ENCODE results near the gene ZNF705A.
"Not testable (repeated sequence)": the region's sequence is repeated elsewhere in the genome, so short reads cannot be mapped to it uniquely, and the experiment has no call there.

ZNF705A gene

DNA sequence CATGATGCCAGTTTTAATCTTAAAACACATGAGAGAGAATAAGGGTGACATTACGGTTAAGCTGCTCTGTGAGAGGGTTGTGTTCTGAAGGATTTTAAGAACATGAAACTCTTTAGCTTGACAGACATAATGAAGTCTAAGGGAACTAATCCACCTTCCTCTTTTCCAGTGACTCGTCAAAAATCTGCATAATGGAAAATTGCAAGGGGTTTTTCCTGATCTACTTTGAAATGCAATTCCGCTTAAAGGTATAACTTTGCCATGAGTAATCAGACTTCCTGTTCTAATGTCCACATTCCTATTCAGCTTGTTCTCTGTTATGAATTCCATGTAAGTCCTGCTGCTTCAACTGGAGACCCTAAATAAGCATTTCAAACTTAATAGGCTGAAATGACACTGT, at the start of gene ZNF705A:
TSS of gene ZNF705A (plus strand) at position 171 of the 400 bp plus-strand sequence. CDS start 15,611 bp downstream, outside the sequence.
- DNase-seq, result no peak

DNA sequence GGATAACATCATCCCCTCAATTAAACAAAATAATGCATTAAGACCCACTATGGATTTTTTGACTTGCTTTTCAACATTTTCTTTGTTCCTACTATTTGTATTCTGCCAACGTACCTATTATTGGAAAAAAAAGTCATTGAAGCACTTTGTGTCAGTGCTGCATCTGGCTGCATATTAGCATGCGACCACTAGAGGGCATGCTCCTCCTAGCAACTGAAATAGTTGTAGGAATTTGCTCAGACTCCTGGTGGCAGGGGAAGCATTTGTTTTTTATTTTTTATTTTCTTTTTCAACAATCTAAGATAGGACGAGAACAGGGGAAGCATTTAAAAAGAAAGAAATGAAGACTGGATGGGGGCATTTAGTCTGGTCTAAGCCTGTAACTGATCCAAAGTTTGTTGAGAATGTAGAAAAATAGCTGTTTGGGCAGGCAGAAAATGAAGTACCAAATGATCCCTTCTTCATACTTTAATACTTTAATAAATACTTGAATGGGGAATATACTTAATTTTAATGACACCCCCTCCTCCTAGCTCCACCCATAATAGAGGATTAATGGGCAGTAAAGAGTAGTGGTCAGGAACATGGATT, 47.9 kb upstream of the ZNF705A start:
- peak; percentile 81 for DNase-seq

DNA sequence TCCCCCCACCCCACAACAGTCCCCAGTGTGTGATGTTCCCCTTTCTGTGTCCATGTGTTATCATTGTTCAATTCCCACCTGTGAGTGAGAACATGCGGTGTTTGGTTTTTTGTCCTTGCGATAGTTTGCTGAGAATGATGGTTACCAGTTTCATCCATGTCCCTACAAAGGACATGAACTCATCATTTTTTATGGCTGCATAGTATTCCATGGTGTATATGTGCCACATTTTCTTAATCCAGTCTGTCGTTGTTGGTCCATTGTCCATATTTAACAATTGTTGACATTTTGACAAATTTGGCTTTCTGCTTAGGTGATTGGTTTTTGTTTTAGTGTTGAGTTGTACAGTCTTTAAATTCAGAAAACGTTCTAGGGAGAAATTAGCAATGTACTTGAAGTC, 43.7 kb upstream of the ZNF705A start:
- not testable (repeated sequence) for DNase-seq

DNA sequence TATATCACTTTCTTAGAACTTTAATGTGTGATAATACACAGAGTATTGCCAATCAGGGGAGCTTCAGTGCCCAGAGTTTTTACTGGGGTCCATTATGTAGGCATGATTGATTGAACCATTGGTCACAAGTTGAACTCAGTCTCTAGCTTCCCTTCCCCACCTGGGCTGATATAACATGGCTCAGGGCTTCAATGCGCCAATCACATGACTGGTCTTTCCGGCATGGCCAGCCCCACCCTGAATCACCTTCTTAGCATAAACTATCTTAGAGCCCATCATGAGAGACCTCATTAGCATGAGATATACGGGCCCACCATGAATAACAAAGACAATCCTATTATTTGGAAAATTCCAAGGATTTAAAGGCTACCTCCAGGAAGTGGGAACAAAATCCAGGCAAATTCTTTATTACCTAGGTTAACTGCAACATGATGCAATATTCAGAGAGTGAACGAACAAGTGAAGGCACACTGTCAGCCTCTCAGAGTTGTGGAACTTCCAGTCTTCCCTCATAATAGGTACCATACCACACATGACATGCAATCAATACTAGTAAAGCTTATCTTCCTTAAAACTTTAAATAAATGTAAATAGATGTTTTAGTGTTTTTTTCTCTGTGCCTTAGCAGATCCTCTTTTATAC, 36.6 kb upstream of the ZNF705A start:
- DNase-seq, result no peak

DNA sequence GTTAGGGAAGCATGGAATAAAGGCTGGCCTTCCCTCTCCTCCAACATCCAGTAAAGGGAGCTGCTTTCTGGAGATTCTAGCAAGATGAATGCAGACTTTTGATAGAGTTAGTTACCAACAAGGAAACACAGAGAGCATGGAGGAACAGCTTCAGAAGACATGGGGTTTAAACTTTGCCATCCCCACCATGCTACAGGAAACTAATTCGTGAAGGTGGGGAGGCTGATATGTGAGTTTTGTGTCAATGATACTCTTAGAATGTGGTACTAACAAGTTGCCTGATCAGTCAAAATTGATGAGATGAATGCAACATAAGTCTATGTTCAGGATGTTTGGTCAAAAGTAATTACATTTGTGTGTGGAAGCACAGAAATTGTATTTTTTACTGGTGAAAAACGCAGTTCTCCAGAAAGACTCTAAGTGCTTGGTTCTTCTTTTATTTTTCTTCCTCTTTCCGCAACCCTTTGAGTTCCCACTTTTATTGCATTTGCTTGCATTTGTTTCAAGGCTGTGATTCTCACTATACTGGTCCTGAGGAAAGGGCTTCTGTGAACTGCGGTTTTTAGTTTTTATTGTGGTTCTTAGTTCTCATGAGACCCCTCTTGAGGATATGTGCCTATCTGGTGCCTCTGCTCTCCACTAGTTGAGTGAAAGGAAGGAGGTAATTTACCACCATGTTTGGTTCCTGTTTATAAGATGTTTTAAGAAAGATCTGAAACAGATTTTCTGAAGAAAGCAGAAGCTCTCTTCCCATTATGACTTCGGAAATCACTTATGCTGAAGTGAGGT, 33.5 kb upstream of the ZNF705A start, which contains the start of gene CLEC4A:
TSS of gene CLEC4A (plus strand) at position 494 of the 789 bp plus-strand sequence. CDS start at position 756, 262 bp downstream.
- DNase-seq, result no peak

- no peak for DNase-seq
Measured at GRCh38 chr12:8127138-8127537, 29.7 kb upstream of the ZNF705A start.

- not testable (repeated sequence) for DNase-seq
Measured at GRCh38 chr12:8133636-8134397, 23.0 kb upstream of the ZNF705A start.

DNA sequence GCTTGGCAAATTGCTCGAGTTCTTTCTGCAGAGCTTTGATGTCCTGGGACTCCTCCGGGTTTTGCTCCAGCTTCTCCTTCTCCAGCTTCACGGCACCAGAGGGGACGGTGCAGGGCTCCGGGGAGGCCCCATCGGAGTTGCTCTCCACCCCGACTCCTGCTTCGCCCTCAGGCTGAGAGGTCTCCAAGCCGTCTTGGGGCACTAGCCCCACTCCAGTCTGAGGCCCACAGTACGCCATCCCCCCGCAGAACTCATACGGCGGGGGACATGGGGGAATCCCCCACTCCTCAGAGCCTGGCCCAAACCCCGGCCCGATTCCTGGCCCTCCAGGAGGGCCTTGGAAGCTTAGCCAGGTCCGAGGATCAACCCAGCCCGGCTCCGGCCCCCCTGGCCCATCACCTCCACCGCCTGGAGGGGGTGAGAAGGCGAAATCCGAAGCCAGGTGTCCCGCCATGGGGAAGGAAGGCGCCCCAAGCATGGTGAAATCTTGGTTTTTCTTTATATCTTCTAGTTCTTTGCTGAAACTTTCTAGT, 22.4 kb upstream of the ZNF705A start:
- not testable (repeated sequence) for DNase-seq

DNA sequence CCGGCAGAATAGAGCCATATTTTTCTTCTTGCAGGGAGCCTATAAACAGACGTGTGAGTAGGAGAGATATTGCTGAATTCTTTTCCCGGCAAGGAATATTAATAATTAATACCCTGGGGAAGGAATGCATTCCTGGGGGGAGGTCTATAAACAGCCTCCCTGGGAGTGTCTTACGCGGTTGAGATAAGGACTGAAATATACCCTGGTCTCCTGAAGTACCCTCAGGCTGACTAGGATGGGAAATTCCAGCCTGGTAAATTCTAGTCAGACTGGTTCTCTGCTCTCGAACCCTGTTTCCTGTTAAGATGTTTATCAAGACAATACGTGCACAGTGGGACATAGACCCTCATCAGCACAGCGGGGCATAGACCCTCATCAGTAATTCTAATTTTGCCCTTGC, 15.2 kb upstream of the ZNF705A start:
- DNase-seq, result not testable (repeated sequence)

- no peak for DNase-seq
Measured at GRCh38 chr12:8143261-8143660, 13.6 kb upstream of the ZNF705A start.

DNA sequence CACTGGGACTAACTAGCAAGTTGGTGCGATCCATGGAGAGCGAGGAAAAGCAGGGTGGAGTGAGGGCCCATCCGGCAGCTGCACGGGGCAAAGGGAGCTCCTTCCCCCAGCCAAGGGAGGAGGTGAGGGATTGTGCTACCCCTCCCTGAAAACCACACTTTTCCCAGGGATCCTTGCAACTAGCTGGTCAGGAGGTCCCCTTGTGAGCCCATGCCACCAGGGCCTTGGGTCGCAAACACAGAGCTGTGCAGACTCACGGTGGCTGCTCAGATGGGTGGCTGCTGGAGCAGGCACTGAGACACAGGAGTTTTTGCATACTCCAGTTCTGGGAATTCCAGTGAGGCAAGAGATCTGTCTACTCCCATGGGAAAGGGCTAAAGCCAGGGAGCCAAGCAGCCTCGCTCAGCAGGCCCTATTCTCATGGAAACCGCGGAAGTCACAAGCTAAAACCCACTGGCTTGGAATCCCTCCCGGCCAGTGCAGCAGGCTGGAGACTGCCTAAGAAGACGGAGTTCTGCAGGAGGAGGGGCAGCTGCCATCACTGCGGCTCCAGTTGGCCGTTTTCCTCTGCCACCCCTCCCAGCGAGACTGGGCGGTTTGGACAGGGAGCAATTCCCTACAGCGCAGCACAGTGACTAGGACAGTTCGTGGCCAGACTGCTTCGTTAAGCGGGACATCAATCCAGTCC, 10.9 kb upstream of the ZNF705A start:
- no peak for DNase-seq

DNA sequence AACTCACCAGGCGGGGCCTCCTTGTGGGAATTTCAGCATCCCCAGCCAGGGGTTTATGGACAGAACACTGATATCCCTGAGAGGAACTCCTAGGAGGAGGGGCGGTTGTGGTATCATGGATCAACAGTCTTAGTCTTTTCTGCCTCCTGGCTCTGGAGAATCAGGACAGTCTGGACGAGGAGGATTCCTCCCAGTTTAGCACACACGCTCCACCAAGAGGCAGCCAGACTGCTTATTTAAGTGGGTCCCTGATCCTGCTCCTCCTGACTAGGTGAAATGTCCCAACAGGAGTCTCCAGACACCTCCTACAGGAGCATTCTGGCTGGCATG, 10.4 kb upstream of the ZNF705A start:
- DNase-seq, result no peak

DNA sequence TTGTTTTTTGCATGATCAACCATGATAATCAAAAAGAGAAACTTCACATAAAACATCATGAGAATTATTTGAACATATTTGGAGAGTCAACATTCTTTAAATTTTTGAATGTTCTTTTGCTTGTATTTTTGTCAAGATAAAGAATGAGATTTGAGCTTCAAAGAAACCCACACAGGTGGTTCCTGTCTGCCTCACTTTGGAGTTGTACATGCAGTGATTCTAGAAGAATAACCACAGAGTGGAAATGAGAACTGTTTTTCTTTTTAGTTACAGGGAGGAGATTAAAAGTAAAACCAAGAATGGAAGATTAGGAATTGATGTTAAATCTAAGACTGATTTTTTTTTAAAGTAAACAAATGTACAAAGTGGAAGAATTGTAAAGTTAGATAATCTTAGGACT, 2.3 kb upstream of the ZNF705A start:
- no peak for DNase-seq

DNA sequence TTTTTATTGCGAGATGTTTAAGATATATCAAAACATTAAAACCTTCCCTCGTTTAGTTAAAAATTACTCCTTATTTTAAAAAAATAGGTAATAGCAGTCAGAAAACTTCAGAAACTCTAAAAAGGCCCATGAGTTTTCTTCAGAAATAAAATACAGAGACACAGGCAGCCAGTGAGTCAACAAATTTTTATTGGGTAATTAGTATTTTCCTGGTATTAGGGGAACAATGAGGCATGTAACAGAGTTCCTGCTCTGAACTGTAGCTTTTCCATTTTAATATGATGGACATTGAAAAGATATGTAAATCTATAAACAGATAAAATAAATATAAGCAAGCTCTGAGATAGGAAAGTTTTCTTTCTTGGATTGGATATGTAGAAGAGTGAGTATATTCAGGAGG, 399 bp upstream of the ZNF705A start:
- DNase-seq, result no peak

DNA sequence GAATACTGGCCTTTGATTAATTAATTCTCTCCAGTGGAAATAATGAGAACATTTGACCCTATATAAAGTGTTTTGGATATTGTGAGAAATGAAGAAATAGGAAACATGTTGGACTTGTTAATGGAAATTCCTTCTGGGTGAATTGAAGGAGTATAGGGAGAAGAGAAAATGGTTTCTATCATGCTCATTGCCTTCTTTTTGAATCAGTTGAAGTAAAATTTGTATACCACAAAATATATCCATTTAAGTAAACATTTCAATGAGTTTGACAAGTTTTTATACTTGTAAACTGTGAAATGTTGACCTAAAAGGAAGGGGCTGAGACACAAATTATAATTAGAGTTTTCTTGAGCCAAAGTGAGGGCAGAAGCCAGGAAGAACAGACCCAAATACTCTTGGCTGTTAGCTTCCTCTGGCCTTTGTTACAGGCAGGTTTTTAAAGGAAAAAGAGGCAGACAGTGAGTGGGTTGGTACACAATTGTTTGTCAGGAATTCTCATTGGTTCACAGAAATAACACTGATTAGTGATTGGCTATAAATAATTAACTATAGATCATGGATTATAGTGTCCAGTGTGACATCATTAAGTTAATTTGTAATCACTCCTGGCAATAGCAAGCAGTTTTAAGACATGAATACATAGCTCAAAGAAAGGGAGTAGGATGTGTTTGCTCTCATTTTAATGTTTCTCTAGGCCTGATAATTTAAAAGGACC, 826 bp downstream of the ZNF705A start:
- DNase-seq, result no peak

- DNase-seq, result not testable (repeated sequence)
Measured at GRCh38 chr12:8172911-8173310, 16.1 kb downstream of the ZNF705A start.

DNA sequence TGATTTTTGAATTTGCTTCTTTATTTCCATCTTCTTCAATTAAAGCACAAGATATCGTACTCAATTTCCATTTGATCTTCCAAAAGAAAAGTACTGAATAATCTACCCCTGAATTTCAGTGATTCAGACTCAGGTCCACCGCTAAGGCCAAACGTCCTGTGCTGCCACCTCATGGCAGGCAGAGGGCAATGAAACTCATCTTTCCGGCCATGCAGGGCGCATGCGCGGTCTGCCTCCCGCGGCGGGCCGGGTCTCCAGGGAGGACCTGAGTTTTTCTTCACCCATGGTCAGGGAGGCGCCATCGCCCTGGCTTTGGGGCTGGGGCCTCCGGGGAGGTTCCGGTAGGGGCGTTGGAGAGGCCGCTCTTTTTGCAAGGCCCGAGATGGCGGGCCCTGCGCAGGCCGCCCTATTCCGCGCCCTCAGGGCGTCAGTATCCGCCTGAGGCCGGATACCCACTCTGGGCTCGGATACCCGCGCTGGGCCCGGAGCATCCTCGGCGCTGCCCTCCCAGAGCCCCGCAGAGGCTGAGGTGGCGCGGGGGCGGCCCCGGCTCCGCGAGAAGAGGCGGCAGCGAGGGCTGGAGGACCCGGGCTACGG, 23.3 kb downstream of the ZNF705A start:
- peak; percentile 87 for DNase-seq

DNA sequence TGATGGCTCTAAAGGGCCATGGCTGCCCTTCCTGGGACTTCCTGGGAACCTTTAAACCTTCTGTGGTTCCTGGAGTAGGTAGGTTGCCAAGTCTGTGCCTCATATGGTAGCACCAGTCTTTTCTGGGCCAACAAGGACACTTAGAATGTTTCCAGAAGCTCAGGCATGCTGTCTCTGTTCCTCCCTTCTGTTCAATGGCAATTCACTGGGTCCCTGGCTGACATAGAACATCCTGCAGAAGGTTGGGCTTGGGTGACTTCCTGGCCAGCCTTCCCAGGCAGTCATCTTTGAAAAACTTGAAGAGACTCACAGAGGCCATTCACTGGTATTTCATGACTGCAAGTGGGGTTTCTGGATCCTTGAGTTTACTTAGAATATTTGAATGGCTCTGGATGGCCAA, 24.5 kb downstream of the ZNF705A start:
- not testable (repeated sequence) for DNase-seq

DNA sequence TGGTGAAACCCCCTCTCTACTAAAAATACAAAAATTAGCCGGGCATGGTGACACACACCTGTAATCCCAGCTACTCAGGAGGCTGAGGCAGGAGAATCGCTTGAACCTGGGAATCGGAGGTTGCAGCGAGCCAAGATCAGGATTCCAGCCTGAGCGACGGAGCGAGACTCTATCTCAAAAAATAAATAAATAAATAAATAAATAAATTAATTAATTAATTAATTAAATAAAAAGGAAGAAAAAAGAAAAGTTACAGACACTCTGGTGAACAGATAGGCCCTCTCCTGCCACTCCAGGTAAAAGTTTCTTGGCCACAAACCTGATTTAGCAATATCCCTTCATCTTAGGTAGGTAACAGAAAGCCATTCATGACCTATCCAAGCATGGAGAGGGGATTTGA, 26.1 kb downstream of the ZNF705A start:
- DNase-seq, result not testable (repeated sequence)

- not testable (repeated sequence) for DNase-seq
Measured at GRCh38 chr12:8183346-8183745, 26.5 kb downstream of the ZNF705A start.

DNA sequence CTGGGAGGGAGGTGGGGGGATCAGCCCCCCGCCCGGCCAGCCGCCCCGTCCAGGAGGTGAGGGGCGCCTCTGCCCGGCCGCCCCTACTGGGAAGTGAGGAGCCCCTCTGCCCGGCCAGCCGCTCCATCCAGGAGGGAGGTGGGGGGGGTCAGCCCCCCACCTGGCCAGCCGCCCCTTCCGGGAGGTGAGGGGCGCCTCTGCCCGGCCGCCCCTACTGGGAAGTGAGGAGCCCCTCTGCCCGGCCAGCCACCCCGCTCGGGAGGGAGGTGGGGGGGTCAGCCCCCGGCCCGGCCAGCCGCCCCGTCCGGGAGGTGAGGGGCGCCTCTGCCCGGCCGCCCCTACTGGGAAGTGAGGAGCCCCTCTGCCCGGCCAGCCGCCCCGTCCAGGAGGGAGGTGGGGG, 27.4 kb downstream of the ZNF705A start:
- not testable (repeated sequence) for DNase-seq

All from activated T-cell treated with anti-CD3 and anti-CD28 coated beads, Interleukin-2, amount 50 U/mL, for 1 hour (primary cell).